ENCODE results near the gene MLH3. TPM values are rescaled to one million over a fixed set of nuclear protein-coding genes. Genes with fewer than 3 reads are reported as not detected.
A peak's percentile ranks its signal among the peaks of the same experiment; 100 is the strongest.

The MLH3 gene
- total and polyA plus RNA-seq, 10 of the 15 experiments (the other 5 are each of a cell fraction or from before 2014, with no cell fraction given) = 12.6 to 31.2 (median 19.6) TPM

DNA sequence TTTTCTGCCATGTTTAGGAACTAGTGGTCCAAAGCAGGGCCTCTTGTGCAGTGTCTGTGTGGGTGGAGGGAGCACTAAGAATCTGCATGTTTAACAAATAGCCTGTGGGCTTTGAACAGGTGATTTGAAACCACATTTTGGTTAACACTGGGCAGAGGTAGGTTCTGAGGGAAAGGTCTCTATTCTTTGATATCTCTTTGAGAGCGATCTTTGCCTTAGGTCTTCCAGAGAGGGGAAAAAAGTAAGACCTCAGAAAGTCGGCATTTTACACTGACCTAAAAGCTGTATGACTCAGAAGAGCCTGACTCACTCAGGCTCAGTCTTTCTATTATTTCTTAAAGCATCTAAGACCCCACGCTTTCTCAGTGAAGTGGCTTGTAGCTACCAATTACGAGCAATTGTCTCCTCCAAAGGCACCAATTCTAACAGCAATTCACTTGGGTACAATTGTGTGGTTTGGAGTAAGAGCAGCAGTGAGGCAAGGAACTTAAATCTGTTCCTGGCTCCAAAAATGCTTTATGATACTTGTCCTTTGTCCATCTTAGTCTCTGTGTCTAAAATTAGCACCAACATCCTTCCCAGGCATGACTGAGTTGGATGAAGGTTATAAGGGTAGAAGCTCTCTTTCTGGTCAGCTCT lies 39.8 kb downstream of the MLH3 start:
- SMC1A ChIA-PET (ENCODE audit: uncharacterized antibody, unreplicated experiment) = no interaction called here
- Histone ChIP-seq H3K4me1 (ENCODE audit: control insufficient read depth, insufficient read depth, low read length) (no peaks in the 10 kb centered on the region), H3K27me3 (replicated peaks in 1 of 2; ENCODE audit: control insufficient read depth in 2 of 2, insufficient read depth in 2 of 2, low read length in 1 of 2) (no peaks in the 10 kb centered on the region), H3K9ac (ENCODE audit: control insufficient read depth, insufficient read depth, low read length) (no peak overlapping the region), H3K36me3 (ENCODE audit: control insufficient read depth in 2 of 2, insufficient read depth in 2 of 2, low read length in 1 of 2) (peaks cover 6 to 32% of the 10 kb centered on the region in 2 experiments), H2AFZ (ENCODE audit: control insufficient read depth, low read depth, low read length) (no peak overlapping the region), H3K27ac (ENCODE audit: control insufficient read depth, insufficient read depth) (no peak overlapping the region), H3K4me3 (no peak overlapping the region), H3K79me2 (ENCODE audit: control insufficient read depth, insufficient read depth, low read length) (no peaks in the 10 kb centered on the region), H3K4me2 (ENCODE audit: control insufficient read depth, insufficient read depth) (no peak overlapping the region), H3K9me3 (replicated peaks; ENCODE audit: control insufficient read depth, insufficient read depth, low read length) (no peaks in the 10 kb centered on the region), H4K20me1 (ENCODE audit: control insufficient read depth, insufficient read depth) (no peaks in the 10 kb centered on the region)
- POLR2A ChIA-PET = interaction anchor here (0.6 kb wide), 1 partner anchor 1212 kb away, joined by 6 read pairs; no protein-coding TSS in a partner anchor
- WGBS (ENCODE audit: insufficient coverage, insufficient replicate concordance, low lambda C conversion rate, missing lambda C conversion rate) = 38% methylated on average over 4 of the region's 4 CpGs
- DNase-seq (ENCODE audit: low read depth, low spot score) = no peak
- no TSS peak for BruUV-seq (replicated peaks)
- peak; percentile 34 for ATAC-seq
- FAIRE-seq = no peak
- CTCF ChIA-PET = interaction anchor here (0.6 to 3.6 kb wide), 2 partner anchors 12 to 106 kb away, joined by 3 to 15 read pairs; no protein-coding TSS in a partner anchor
- in situ Hi-C loops (cut with MboI) (no loop called here), intact Hi-C loops (cut with micrococcal nuclease; ENCODE audit: unreplicated experiment) (no loop called here)
- RAD21 ChIA-PET (ENCODE audit: unreplicated experiment) = no interaction called here
- TF ChIP-seq ZBED1 (IDR thresholded peaks at IDR 0.05; ENCODE audit: borderline replicate concordance) (no peak), GABPA (IDR thresholded peaks at IDR 0.05; ENCODE audit: low read depth) (no peak), IRF4 (IDR thresholded peaks at IDR 0.05; ENCODE audit: low read depth, low read length) (no peak), SUZ12 (IDR thresholded peaks at IDR 0.05; ENCODE audit: unreplicated experiment) (no peak), CHD4 (IDR thresholded peaks at IDR 0.05) (no peak), TARDBP (IDR thresholded peaks at IDR 0.05; ENCODE audit: borderline replicate concordance) (no peak), CBX5 (IDR thresholded peaks at IDR 0.05; ENCODE audit: low read depth) (no peak), CEBPB (IDR thresholded peaks at IDR 0.05; ENCODE audit: borderline replicate concordance in 1 of 2, low read depth in 2 of 2, low read length in 2 of 2) (no peak), RB1 (IDR thresholded peaks at IDR 0.05; ENCODE audit: borderline replicate concordance) (no peak)
- TF ChIP-seq, protein P1, sequence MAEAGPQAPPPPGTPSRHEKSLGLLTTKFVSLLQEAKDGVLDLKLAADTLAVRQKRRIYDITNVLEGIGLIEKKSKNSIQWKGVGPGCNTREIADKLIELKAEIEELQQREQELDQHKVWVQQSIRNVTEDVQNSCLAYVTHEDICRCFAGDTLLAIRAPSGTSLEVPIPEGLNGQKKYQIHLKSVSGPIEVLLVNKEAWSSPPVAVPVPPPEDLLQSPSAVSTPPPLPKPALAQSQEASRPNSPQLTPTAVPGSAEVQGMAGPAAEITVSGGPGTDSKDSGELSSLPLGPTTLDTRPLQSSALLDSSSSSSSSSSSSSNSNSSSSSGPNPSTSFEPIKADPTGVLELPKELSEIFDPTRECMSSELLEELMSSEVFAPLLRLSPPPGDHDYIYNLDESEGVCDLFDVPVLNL (IDR thresholded peaks at IDR 0.05; ENCODE audit: low read depth, low read length) = no peak
- TF ChIP-seq, protein P2, sequence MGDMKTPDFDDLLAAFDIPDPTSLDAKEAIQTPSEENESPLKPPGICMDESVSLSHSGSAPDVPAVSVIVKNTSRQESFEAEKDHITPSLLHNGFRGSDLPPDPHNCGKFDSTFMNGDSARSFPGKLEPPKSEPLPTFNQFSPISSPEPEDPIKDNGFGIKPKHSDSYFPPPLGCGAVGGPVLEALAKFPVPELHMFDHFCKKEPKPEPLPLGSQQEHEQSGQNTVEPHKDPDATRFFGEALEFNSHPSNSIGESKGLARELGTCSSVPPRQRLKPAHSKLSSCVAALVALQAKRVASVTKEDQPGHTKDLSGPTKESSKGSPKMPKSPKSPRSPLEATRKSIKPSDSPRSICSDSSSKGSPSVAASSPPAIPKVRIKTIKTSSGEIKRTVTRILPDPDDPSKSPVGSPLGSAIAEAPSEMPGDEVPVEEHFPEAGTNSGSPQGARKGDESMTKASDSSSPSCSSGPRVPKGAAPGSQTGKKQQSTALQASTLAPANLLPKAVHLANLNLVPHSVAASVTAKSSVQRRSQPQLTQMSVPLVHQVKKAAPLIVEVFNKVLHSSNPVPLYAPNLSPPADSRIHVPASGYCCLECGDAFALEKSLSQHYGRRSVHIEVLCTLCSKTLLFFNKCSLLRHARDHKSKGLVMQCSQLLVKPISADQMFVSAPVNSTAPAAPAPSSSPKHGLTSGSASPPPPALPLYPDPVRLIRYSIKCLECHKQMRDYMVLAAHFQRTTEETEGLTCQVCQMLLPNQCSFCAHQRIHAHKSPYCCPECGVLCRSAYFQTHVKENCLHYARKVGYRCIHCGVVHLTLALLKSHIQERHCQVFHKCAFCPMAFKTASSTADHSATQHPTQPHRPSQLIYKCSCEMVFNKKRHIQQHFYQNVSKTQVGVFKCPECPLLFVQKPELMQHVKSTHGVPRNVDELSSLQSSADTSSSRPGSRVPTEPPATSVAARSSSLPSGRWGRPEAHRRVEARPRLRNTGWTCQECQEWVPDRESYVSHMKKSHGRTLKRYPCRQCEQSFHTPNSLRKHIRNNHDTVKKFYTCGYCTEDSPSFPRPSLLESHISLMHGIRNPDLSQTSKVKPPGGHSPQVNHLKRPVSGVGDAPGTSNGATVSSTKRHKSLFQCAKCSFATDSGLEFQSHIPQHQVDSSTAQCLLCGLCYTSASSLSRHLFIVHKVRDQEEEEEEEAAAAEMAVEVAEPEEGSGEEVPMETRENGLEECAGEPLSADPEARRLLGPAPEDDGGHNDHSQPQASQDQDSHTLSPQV (IDR thresholded peaks at IDR 0.05) = no peak
- TF ChIP-seq, protein P3, sequence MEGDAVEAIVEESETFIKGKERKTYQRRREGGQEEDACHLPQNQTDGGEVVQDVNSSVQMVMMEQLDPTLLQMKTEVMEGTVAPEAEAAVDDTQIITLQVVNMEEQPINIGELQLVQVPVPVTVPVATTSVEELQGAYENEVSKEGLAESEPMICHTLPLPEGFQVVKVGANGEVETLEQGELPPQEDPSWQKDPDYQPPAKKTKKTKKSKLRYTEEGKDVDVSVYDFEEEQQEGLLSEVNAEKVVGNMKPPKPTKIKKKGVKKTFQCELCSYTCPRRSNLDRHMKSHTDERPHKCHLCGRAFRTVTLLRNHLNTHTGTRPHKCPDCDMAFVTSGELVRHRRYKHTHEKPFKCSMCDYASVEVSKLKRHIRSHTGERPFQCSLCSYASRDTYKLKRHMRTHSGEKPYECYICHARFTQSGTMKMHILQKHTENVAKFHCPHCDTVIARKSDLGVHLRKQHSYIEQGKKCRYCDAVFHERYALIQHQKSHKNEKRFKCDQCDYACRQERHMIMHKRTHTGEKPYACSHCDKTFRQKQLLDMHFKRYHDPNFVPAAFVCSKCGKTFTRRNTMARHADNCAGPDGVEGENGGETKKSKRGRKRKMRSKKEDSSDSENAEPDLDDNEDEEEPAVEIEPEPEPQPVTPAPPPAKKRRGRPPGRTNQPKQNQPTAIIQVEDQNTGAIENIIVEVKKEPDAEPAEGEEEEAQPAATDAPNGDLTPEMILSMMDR (IDR thresholded peaks at IDR 0.05 in 2 of 3, conservative IDR thresholded peaks at IDR 0.05 in 1 of 3; ENCODE audit: control insufficient read depth in 2 of 3, extremely low read depth in 1 of 3, insufficient read depth in 1 of 3, low read depth in 3 of 3, low read length in 3 of 3) = no peak
- TF ChIP-seq, protein P4, sequence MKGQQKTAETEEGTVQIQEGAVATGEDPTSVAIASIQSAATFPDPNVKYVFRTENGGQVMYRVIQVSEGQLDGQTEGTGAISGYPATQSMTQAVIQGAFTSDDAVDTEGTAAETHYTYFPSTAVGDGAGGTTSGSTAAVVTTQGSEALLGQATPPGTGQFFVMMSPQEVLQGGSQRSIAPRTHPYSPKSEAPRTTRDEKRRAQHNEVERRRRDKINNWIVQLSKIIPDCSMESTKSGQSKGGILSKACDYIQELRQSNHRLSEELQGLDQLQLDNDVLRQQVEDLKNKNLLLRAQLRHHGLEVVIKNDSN (IDR thresholded peaks at IDR 0.05; ENCODE audit: borderline replicate concordance, extremely low read length, insufficient read depth, low read depth, low read length) = no peak
- TF ChIP-seq, protein P5, sequence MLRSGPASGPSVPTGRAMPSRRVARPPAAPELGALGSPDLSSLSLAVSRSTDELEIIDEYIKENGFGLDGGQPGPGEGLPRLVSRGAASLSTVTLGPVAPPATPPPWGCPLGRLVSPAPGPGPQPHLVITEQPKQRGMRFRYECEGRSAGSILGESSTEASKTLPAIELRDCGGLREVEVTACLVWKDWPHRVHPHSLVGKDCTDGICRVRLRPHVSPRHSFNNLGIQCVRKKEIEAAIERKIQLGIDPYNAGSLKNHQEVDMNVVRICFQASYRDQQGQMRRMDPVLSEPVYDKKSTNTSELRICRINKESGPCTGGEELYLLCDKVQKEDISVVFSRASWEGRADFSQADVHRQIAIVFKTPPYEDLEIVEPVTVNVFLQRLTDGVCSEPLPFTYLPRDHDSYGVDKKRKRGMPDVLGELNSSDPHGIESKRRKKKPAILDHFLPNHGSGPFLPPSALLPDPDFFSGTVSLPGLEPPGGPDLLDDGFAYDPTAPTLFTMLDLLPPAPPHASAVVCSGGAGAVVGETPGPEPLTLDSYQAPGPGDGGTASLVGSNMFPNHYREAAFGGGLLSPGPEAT (IDR thresholded peaks at IDR 0.05; ENCODE audit: low read depth) = no peak
